H1 (cell line): Measurements from ENCODE around the gene ERVFRD-1.

ENCODE experiments used
- CEBPB ChIP-seq: IDR thresholded peaks from 2 replicates; pipeline ENCODE4 v1.6.1; 2012; ENCODE audit warnings: low read depth, low read length
- POLR2A ChIP-seq, 2 experiments: IDR thresholded peaks; 1 replicate in 1 of 2; 2 replicates in 1 of 2; pipeline ENCODE4 v1.6.1; 2011; ENCODE audit warnings: low read depth in 2 of 2, low read length in 2 of 2, mild to moderate bottlenecking in 2 of 2; ENCODE audit errors: control extremely low read depth in 1 of 2

DNA sequence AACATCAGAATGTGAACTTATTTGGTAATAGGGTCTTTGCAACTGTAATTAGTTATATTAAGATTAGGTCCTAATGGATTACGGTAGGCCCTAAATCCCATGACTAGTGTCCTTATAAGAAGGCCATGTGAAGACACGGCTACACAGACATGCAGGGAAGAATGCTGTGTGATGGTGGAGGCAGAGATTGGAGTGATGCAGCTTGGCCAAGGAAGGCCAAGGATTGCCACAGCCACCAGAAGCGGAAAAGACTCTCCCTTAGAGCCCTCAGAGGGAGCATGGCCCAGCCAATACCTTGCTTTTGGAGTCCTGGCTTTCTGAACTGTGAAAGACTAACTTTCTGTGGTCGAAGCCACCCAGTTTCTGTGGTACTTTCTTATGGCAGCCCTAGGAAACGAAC lies 27.6 kb downstream of the ERVFRD-1 start:
- TF ChIP-seq POLR2A (IDR thresholded peaks at IDR 0.05; ENCODE audit: control extremely low read depth in 1 of 2, low read depth in 2 of 2, low read length in 2 of 2) (no peak), CEBPB (no peak)
